Measurements from ENCODE around the gene ATL2. TPM values are rescaled to one million over a fixed set of nuclear protein-coding genes. Genes with fewer than 3 reads are reported as not detected.

ATL2 gene
- total and polyA plus RNA-seq, 7 donors, result 19.8 to 98.9 (median 59.2) TPM

- WGBS, 3 donors, result 87 to 97% (median 93%) methylated on average over 2 of the region's 2 CpGs
- no peaks in the 10 kb centered on the region for H3K27me3 ChIP-seq (ENCODE audit: insufficient read depth in 3 of 3, low read length in 2 of 3)
- H3K4me1 ChIP-seq, result no peaks in the 10 kb centered on the region
- no peak overlapping the region for H3K27ac ChIP-seq
- no peaks in the 10 kb centered on the region for H3K9me3 ChIP-seq
- no peak overlapping the region for H3K4me3 ChIP-seq
- DNase-seq (no peak), ATAC-seq (no peak)
- intact Hi-C loops (cut with DNase I), result loop anchor here (5.0 to 10.0 kb wide), 3 partner anchors 101 to 373 kb away; no protein-coding TSS in a partner anchor
- no peaks in the 10 kb centered on the region for H3K36me3 ChIP-seq (ENCODE audit: insufficient read depth in 1 of 2, low read depth in 1 of 2)
- TF ChIP-seq CTCF (IDR thresholded peaks at IDR 0.05), result no peak
These were observed 109.1 kb downstream of the ATL2 start for GRCh38 chr2:38268001-38268400.

- Histone ChIP-seq H3K9me3 (no peaks in the 10 kb centered on the region), H3K27me3 (ENCODE audit: insufficient read depth in 3 of 3, low read length in 2 of 3) (no peaks in the 10 kb centered on the region), H3K27ac (no peak overlapping the region), H3K4me3 (no peak overlapping the region), H3K4me1 (no peaks in the 10 kb centered on the region), H3K36me3 (ENCODE audit: insufficient read depth in 1 of 2, low read depth in 1 of 2) (no peaks in the 10 kb centered on the region)
- intact Hi-C loops (cut with DNase I), result loop anchor here (5.0 to 10.0 kb wide), 3 partner anchors 100 to 373 kb away; no protein-coding TSS in a partner anchor
- ATAC-seq, result no peak
- WGBS, 3 donors, result 91 to 96% (median 96%) methylated on average over 4 of the region's 4 CpGs
- TF ChIP-seq CTCF (IDR thresholded peaks at IDR 0.05), result no peak
- no peak for DNase-seq
These were observed 109.7 kb downstream of the ATL2 start for GRCh38 chr2:38267270-38267925.

DNA sequence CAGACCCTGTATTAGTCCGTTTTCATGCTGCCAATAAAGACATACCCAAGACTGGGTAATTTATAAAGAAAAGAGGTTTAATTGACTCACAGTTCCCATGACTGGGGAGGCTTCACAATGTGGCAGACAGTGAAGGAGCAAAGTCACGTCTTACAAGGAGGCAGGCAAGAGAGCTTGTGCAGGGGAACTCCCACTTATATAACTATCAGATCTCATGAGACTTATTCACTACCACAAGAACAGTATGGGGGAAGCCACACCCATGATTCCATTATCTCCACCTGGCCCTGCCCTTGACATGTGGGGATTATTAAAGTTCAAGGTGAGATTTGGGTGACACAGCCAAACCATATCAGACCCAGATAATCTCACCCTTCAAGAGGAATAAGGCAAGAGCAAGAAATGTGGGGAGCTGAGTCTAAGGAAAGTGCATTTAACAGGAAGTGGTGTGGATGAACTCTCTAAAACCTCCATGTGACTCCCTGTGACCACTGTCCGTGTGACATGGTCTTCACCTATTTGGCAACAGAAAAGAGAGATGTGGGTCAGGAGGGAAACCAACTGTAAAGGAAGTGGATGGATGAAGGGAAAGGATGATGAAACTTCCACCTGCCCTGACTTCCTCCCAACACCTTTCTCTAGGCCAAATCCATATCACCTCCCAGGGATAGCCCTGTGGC lies 110.6 kb downstream of the ATL2 start:
- ATAC-seq (no peak), DNase-seq (no peak)
- Histone ChIP-seq H3K36me3 (ENCODE audit: insufficient read depth in 1 of 2, low read depth in 1 of 2) (no peaks in the 10 kb centered on the region), H3K4me3 (no peak overlapping the region), H3K9me3 (no peaks in the 10 kb centered on the region), H3K4me1 (no peaks in the 10 kb centered on the region), H3K27me3 (ENCODE audit: insufficient read depth in 3 of 3, low read length in 2 of 3) (no peaks in the 10 kb centered on the region), H3K27ac (no peak overlapping the region)
- TF ChIP-seq CTCF (IDR thresholded peaks at IDR 0.05), result no peak
- intact Hi-C loops (cut with DNase I), result loop anchor here (5.0 to 10.0 kb wide), 3 partner anchors 99 to 372 kb away; no protein-coding TSS in a partner anchor
- WGBS, 3 donors, result 77 to 87% (median 83%) methylated on average over 3 of the region's 3 CpGs

DNA sequence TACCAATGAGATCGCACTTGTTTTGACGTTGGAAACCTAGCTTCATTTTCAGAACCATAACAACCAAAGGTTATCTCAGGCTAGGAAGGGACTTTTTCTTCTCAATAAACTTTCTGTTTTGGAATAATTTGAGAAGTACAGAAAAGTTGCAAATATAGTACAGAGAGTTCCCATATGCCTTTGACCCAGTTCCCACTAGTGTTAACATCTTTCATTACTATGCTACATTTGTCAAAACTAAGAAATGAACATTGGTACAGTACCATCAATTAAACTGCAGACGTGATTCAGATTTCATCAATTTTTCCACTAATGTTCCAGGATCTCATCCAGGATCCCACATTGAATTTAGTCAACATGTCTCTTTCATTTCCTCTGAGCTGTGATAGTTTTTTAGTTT lies 111.6 kb downstream of the ATL2 start:
- 71 to 79% (median 73%) methylated on average over 3 of the region's 3 CpGs for WGBS, 3 donors
- no peaks in the 10 kb centered on the region for H3K36me3 ChIP-seq (ENCODE audit: insufficient read depth in 1 of 2, low read depth in 1 of 2)
- no peak for TF ChIP-seq CTCF (IDR thresholded peaks at IDR 0.05)
- H3K4me3 ChIP-seq, result no peak overlapping the region
- no peaks in the 10 kb centered on the region for H3K9me3 ChIP-seq
- ATAC-seq (no peak), DNase-seq (no peak)
- H3K4me1 ChIP-seq, result no peaks in the 10 kb centered on the region
- intact Hi-C loops (cut with DNase I), result loop anchor here (5.0 to 10.0 kb wide), 3 partner anchors 98 to 371 kb away; no protein-coding TSS in a partner anchor
- no peaks in the 10 kb centered on the region for H3K27me3 ChIP-seq (ENCODE audit: insufficient read depth in 3 of 3, low read length in 2 of 3)
- no peak overlapping the region for H3K27ac ChIP-seq
